ENCODE results near the gene CCNK.

The CCNK gene

DNA sequence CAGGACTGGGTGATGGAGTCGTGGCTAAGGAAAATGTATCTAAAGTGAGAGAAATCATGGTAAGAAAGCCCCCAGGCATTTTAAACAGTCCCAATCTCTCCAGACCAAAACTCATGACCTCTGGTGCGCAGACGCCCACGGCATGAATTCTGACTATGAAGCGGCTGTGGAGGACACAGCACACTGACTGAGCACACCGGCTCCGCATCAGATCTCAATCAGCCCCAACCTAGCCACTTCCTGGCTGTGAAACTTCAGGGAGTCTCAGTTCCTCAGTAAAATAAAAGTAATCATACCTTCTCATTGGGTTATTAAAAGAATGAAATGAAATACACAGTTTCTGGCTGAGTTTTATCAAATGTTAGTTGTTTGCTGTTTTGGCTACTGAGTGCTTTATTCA lies 39.3 kb upstream of the CCNK start:
- Histone ChIP-seq H3K27me3 (ENCODE audit: insufficient read depth, poor library complexity, severe bottlenecking) (no peaks in the 10 kb centered on the region), H3K4me1 (ENCODE audit: insufficient read depth, poor library complexity, severe bottlenecking) (no peaks in the 10 kb centered on the region), H3K9me3 (ENCODE audit: severe bottlenecking) (no peaks in the 10 kb centered on the region), H3K27ac (ENCODE audit: poor library complexity, severe bottlenecking) (no peak overlapping the region), H3K4me3 (ENCODE audit: severe bottlenecking) (no peak overlapping the region), H3K36me3 (ENCODE audit: low read depth) (peaks cover 42% of the 10 kb centered on the region)
- TF ChIP-seq, protein P1, sequence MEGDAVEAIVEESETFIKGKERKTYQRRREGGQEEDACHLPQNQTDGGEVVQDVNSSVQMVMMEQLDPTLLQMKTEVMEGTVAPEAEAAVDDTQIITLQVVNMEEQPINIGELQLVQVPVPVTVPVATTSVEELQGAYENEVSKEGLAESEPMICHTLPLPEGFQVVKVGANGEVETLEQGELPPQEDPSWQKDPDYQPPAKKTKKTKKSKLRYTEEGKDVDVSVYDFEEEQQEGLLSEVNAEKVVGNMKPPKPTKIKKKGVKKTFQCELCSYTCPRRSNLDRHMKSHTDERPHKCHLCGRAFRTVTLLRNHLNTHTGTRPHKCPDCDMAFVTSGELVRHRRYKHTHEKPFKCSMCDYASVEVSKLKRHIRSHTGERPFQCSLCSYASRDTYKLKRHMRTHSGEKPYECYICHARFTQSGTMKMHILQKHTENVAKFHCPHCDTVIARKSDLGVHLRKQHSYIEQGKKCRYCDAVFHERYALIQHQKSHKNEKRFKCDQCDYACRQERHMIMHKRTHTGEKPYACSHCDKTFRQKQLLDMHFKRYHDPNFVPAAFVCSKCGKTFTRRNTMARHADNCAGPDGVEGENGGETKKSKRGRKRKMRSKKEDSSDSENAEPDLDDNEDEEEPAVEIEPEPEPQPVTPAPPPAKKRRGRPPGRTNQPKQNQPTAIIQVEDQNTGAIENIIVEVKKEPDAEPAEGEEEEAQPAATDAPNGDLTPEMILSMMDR (IDR thresholded peaks at IDR 0.05; ENCODE audit: poor library complexity, severe bottlenecking), result no peak
- no peak for ATAC-seq (ENCODE audit: low read depth)
- DNase-seq (ENCODE audit: low spot score), result no peak

- TF ChIP-seq, protein P1 (IDR thresholded peaks at IDR 0.05; ENCODE audit: poor library complexity, severe bottlenecking), result no peak
- Histone ChIP-seq H3K36me3 (ENCODE audit: low read depth) (peaks cover 47% of the 10 kb centered on the region), H3K27me3 (ENCODE audit: insufficient read depth, poor library complexity, severe bottlenecking) (no peaks in the 10 kb centered on the region), H3K27ac (ENCODE audit: poor library complexity, severe bottlenecking) (no peak overlapping the region), H3K9me3 (ENCODE audit: severe bottlenecking) (no peaks in the 10 kb centered on the region), H3K4me3 (ENCODE audit: severe bottlenecking) (no peak overlapping the region), H3K4me1 (ENCODE audit: insufficient read depth, poor library complexity, severe bottlenecking) (no peaks in the 10 kb centered on the region)
- ATAC-seq (ENCODE audit: low read depth) (no peak), DNase-seq (ENCODE audit: low spot score) (no peak)
Measured at GRCh38 chr14:99445931-99446330, 35.3 kb upstream of the CCNK start.

GRCh38 chr14:99447739-99448138 lies 33.5 kb upstream of the CCNK start:
- peaks cover 46% of the 10 kb centered on the region for H3K36me3 ChIP-seq (ENCODE audit: low read depth)
- ATAC-seq (ENCODE audit: low read depth) (no peak), DNase-seq (ENCODE audit: low spot score) (no peak)
- H3K4me3 ChIP-seq (ENCODE audit: severe bottlenecking), result no peak overlapping the region
- H3K27me3 ChIP-seq (ENCODE audit: insufficient read depth, poor library complexity, severe bottlenecking), result no peaks in the 10 kb centered on the region
- no peak overlapping the region for H3K27ac ChIP-seq (ENCODE audit: poor library complexity, severe bottlenecking)
- no peaks in the 10 kb centered on the region for H3K4me1 ChIP-seq (ENCODE audit: insufficient read depth, poor library complexity, severe bottlenecking)
- no peaks in the 10 kb centered on the region for H3K9me3 ChIP-seq (ENCODE audit: severe bottlenecking)
- TF ChIP-seq, protein P1 (IDR thresholded peaks at IDR 0.05; ENCODE audit: poor library complexity, severe bottlenecking), result no peak

- H3K27me3 ChIP-seq (ENCODE audit: insufficient read depth, poor library complexity, severe bottlenecking), result no peaks in the 10 kb centered on the region
- DNase-seq (ENCODE audit: low spot score), result no peak
- H3K4me3 ChIP-seq (ENCODE audit: severe bottlenecking), result no peak overlapping the region
- TF ChIP-seq, protein P1 (IDR thresholded peaks at IDR 0.05; ENCODE audit: poor library complexity, severe bottlenecking), result no peak
- no peaks in the 10 kb centered on the region for H3K9me3 ChIP-seq (ENCODE audit: severe bottlenecking)
- no peak for ATAC-seq (ENCODE audit: low read depth)
- no peak overlapping the region for H3K27ac ChIP-seq (ENCODE audit: poor library complexity, severe bottlenecking)
- H3K4me1 ChIP-seq (ENCODE audit: insufficient read depth, poor library complexity, severe bottlenecking), result no peaks in the 10 kb centered on the region
- H3K36me3 ChIP-seq (ENCODE audit: low read depth), result peaks cover 56% of the 10 kb centered on the region
Measured at GRCh38 chr14:99450266-99450665, 30.9 kb upstream of the CCNK start.

DNA sequence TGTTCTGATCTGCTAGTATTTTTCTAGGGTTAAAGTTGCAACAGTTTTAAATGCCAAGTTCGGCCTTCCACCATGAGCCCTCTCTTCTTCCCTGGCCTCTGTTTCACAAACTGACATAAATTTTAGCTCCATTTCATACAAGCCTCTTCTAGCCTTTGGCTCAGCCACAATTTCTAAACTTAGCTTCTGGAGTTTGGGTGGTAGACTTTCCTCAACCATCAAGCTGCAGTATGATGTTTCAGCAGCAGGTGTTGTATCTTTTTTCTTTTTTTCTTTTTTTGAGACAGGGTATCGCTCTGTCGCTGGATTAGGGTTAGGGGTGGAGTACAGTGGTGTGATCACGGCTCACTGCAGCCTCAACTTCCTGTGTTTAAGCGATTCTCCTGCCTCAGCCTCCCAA lies 30.0 kb upstream of the CCNK start:
- Histone ChIP-seq H3K27me3 (ENCODE audit: insufficient read depth, poor library complexity, severe bottlenecking) (no peaks in the 10 kb centered on the region), H3K27ac (ENCODE audit: poor library complexity, severe bottlenecking) (no peak overlapping the region), H3K36me3 (ENCODE audit: low read depth) (peaks cover 61% of the 10 kb centered on the region), H3K4me1 (ENCODE audit: insufficient read depth, poor library complexity, severe bottlenecking) (no peaks in the 10 kb centered on the region), H3K4me3 (ENCODE audit: severe bottlenecking) (no peak overlapping the region), H3K9me3 (ENCODE audit: severe bottlenecking) (no peaks in the 10 kb centered on the region)
- no peak for ATAC-seq (ENCODE audit: low read depth)
- TF ChIP-seq, protein P1 (IDR thresholded peaks at IDR 0.05; ENCODE audit: poor library complexity, severe bottlenecking), result no peak
- DNase-seq (ENCODE audit: low spot score), result no peak

All from RWPE2 (cell line).